ENCODE measurements around the gene SETBP1.

The SETBP1 gene

GRCh38 chr18:44679056-44679913 lies 1.4 kb upstream of the SETBP1 start:
- DNase-seq (peak; percentile 79), ATAC-seq (peak; percentile 87)

GRCh38 chr18:44679914-44680272 lies 795 bp upstream of the SETBP1 start:
- ATAC-seq, result no peak
- DNase-seq, result peak; percentile 55

GRCh38 chr18:44681076-44681970 lies 635 bp downstream of the SETBP1 start:
- ATAC-seq (no peak), DNase-seq (peak; percentile 12)

GRCh38 chr18:44682201-44682870 lies 1.6 kb downstream of the SETBP1 start:
- no peak for DNase-seq
- no peak for ATAC-seq

GRCh38 chr18:44682871-44683221 lies 2.2 kb downstream of the SETBP1 start:
- DNase-seq (no peak), ATAC-seq (no peak)

GRCh38 chr18:44683556-44683955 lies 2.9 kb downstream of the SETBP1 start:
- ATAC-seq (no peak), DNase-seq (no peak)

- ATAC-seq (no peak), DNase-seq (no peak)
Measured at GRCh38 chr18:44685296-44685695, 4.6 kb downstream of the SETBP1 start.

GRCh38 chr18:44686156-44686555 lies 5.5 kb downstream of the SETBP1 start:
- DNase-seq (no peak), ATAC-seq (no peak)

- no peak for ATAC-seq
- no peak for DNase-seq
Measured at GRCh38 chr18:44687421-44687820, 6.7 kb downstream of the SETBP1 start.

- no peak for ATAC-seq
Measured at GRCh38 chr18:44689736-44690135, 9.0 kb downstream of the SETBP1 start.

GRCh38 chr18:44691148-44691925 lies 10.6 kb downstream of the SETBP1 start:
- ATAC-seq, result no peak
- no peak for DNase-seq

More at GRCh38 chr18:44689736-44690135, 9.0 kb downstream of the SETBP1 start:
- DNase-seq, result no peak

GRCh38 chr18:44693030-44693784 lies 12.5 kb downstream of the SETBP1 start:
- no peak for DNase-seq

GRCh38 chr18:44695503-44695902 lies 14.8 kb downstream of the SETBP1 start:
- ATAC-seq, result no peak
- no peak for DNase-seq

More at GRCh38 chr18:44693030-44693784, 12.5 kb downstream of the SETBP1 start:
- no peak for ATAC-seq

GRCh38 chr18:44696892-44697291 lies 16.2 kb downstream of the SETBP1 start:
- no peak for ATAC-seq
- no peak for DNase-seq

- no peak for DNase-seq
- ATAC-seq, result no peak
Measured at GRCh38 chr18:44697315-44697714, 16.6 kb downstream of the SETBP1 start.

- ATAC-seq (no peak), DNase-seq (no peak)
Measured at GRCh38 chr18:44698518-44698917, 17.8 kb downstream of the SETBP1 start.

GRCh38 chr18:44699572-44700261 lies 19.0 kb downstream of the SETBP1 start:
- no peak for DNase-seq
- ATAC-seq, result no peak

- ATAC-seq (no peak), DNase-seq (no peak)
Measured at GRCh38 chr18:44700652-44701051, 20.0 kb downstream of the SETBP1 start.

GRCh38 chr18:44701227-44701626 lies 20.5 kb downstream of the SETBP1 start:
- DNase-seq (no peak), ATAC-seq (no peak)

- no peak for DNase-seq
- ATAC-seq, result no peak
Measured at GRCh38 chr18:44702594-44702993, 21.9 kb downstream of the SETBP1 start.

All from stimulated activated naive CD8-positive, alpha-beta T cell treated with anti-CD3 and anti-CD28 coated beads, Interleukin-15, Interleukin-2, amounts not matched to agents 100 U/mL and 50 U/mL, for 24 hours (primary cell).